NCI-H2107 (cell line): ENCODE results near the gene SLC35F4.

Experiments used
- DNase-seq: peaks from one replicate; lab custom pipeline; 2025; lab: John Stamatoyannopoulos, UW

Gene SLC35F4

GRCh38 chr14:57848353-57848752, 17.5 kb downstream of the SLC35F4 start:
- DNase-seq: no peak

- no peak for DNase-seq
Observed at GRCh38 chr14:57847706-57848105, 18.2 kb downstream of the SLC35F4 start.

- DNase-seq: no peak
Observed at GRCh38 chr14:57847096-57847495, 18.8 kb downstream of the SLC35F4 start.

GRCh38 chr14:57846596-57846995, 19.3 kb downstream of the SLC35F4 start:
- no peak for DNase-seq

GRCh38 chr14:57845802-57846531, 19.9 kb downstream of the SLC35F4 start:
- no peak for DNase-seq

- no peak for DNase-seq
Observed at GRCh38 chr14:57845316-57845715, 20.6 kb downstream of the SLC35F4 start.

GRCh38 chr14:57837267-57837666, 28.6 kb downstream of the SLC35F4 start:
- DNase-seq: no peak

GRCh38 chr14:57835766-57836165, 30.1 kb downstream of the SLC35F4 start:
- DNase-seq: no peak

GRCh38 chr14:57834961-57835360, 30.9 kb downstream of the SLC35F4 start:
- no peak for DNase-seq

GRCh38 chr14:57834001-57834598, 31.8 kb downstream of the SLC35F4 start:
- no peak for DNase-seq

GRCh38 chr14:57833323-57833722, 32.6 kb downstream of the SLC35F4 start:
- DNase-seq: no peak

- no peak for DNase-seq
Observed at GRCh38 chr14:57831981-57832380, 33.9 kb downstream of the SLC35F4 start.

- no peak for DNase-seq
Observed at GRCh38 chr14:57828713-57829112, 37.2 kb downstream of the SLC35F4 start.

- no peak for DNase-seq
Observed at GRCh38 chr14:57823015-57823660, 42.8 kb downstream of the SLC35F4 start.

- DNase-seq: no peak
Observed at GRCh38 chr14:57822081-57822480, 43.8 kb downstream of the SLC35F4 start.

- no peak for DNase-seq
Observed at GRCh38 chr14:57820581-57820980, 45.3 kb downstream of the SLC35F4 start.

GRCh38 chr14:57818511-57818910, 47.4 kb downstream of the SLC35F4 start:
- DNase-seq: no peak

- no peak for DNase-seq
Observed at GRCh38 chr14:57816568-57817284, 49.2 kb downstream of the SLC35F4 start.

- DNase-seq: no peak
Observed at GRCh38 chr14:57814726-57815125, 51.2 kb downstream of the SLC35F4 start.

GRCh38 chr14:57812741-57813140, 53.2 kb downstream of the SLC35F4 start:
- DNase-seq: no peak

GRCh38 chr14:57811998-57812546, 53.8 kb downstream of the SLC35F4 start:
- DNase-seq: no peak

GRCh38 chr14:57809808-57810207, 56.1 kb downstream of the SLC35F4 start:
- no peak for DNase-seq
